Heart left ventricle (tissue), 16 donors: Measurements from ENCODE around the gene CFAP100. TPM values are rescaled to one million over a fixed set of nuclear protein-coding genes. Genes with fewer than 3 reads are reported as not detected.

Experiments used
- ATAC-seq, 4 donors: fragments of 200-7000 bp; cut with Tn5 transposase; one replicate each; pipeline ENCODE4 v1.9.1; 2020 to 2022; ENCODE audit warnings: moderate library complexity in 4 of 4, mild to moderate bottlenecking in 3 of 4, moderate number of reproducible peaks in 1 of 4
- DNase-seq, 5 donors: peaks; one replicate each; pipeline ENCODE4 v3.0.0-alpha.2; 2020
- H3K27ac ChIP-seq, 12 donors: fragments of 200-600 bp; sonication (generic) in 4 of 12; one replicate each; pipeline versions ENCODE4 v1.5.0 to v1.8.0; 2016 to 2022; ENCODE audit warnings: mild to moderate bottlenecking in 2 of 12
- H3K27me3 ChIP-seq, 9 donors: fragments of 200-600 bp; sonication (generic) in 2 of 9; one replicate each; pipeline versions ENCODE4 v1.5.1 to v1.8.0; 2016 to 2022; ENCODE audit warnings: mild to moderate bottlenecking in 3 of 9
- H3K36me3 ChIP-seq, 9 donors: fragments of 200-600 bp; sonication (generic) in 2 of 9; one replicate each; pipeline versions ENCODE4 v1.5.0 to v1.8.0; 2018 to 2022; ENCODE audit warnings: mild to moderate bottlenecking in 2 of 9
- H3K4me1 ChIP-seq, 12 donors: fragments of 200-600 bp; sonication (generic) in 4 of 12; one replicate each; pipeline versions ENCODE4 v1.5.0 to v1.8.0; 2016 to 2022; ENCODE audit warnings: mild to moderate bottlenecking in 3 of 12
- H3K4me3 ChIP-seq, 12 donors: fragments of 200-600 bp; sonication (generic) in 4 of 12; one replicate each; pipeline versions ENCODE4 v1.5.0 to v1.8.0; 2017 to 2022; ENCODE audit warnings: mild to moderate bottlenecking in 9 of 12, moderate library complexity in 4 of 12
- H3K9me3 ChIP-seq, 12 donors: fragments of 200-600 bp; sonication (generic) in 4 of 12; one replicate each; pipeline versions ENCODE4 v1.5.0 to v1.8.0; 2016 to 2022; ENCODE audit warnings: mild to moderate bottlenecking in 1 of 12
- CTCF ChIP-seq, 12 donors: fragments of 200-600 bp; sonication (generic) in 4 of 12; IDR thresholded peaks; one replicate each; pipeline versions ENCODE4 v1.5.0 to v1.8.0; 2018 to 2022; ENCODE audit warnings: antibody characterized with exemption in 12 of 12, mild to moderate bottlenecking in 5 of 12
- POLR2A ChIP-seq, 2 donors: fragments of 450-650 bp; IDR thresholded peaks; one replicate each; pipeline ENCODE4 v1.6.1; 2017; ENCODE audit warnings: antibody characterized with exemption in 2 of 2, mild to moderate bottlenecking in 2 of 2, moderate library complexity in 2 of 2
- WGBS, 4 donors: extraction: QIAGEN DNeasy Blood & Tissue Kit in 2 of 4; methylation state at CpG; one replicate each; pipeline versions ENCODE4 v1.1.5 to v1.1.7; 2013 to 2018; 5-methylcytosine and 5-hydroxymethylcytosine counted together
- intact Hi-C, 10 donors: fragments of 100-400 bp; cut with DNase I; formaldehyde crosslinking; loops; one replicate each; pipeline versions ENCODE4 v1.11.1 to v1.14.2; 2022
- polyA plus RNA-seq, 2 donors: library from polyadenylated mRNA; stranded (reverse); fragments of 200-250 nt; gene quantifications; one replicate each; pipeline ENCODE4 v1.2.3, GENCODE V29; 2013
- total RNA-seq, 9 donors: library from RNA; depleted of rRNA in 2 of 9; stranded (reverse); fragments of >200 nt in 2 of 9; fragmentation: NEBNext Ultra II Directional in 3 of 9; extraction: Animal tissue kit (Norgen Biotek cat#: 25700) in 3 of 9; gene quantifications; one replicate each; pipeline versions ENCODE4 v1.1.0 to v1.2.4, GENCODE V29; 2016 to 2023
- donor health status: ischemic (EF 13 %, LVEDD 7.1; RV severe dilation, severe dysfunction).
- donor health status: healthy with polysubstance abuse.
- donor health status: DM: no; HTN: yes; CAD: no.
- donor health status: DM: no; HTN: no; CAD: no.
- donor health status: ischemic (EF 25% LVEDD 6.9; RV normal size, moderate dysfunction).
- donor health status: ischemic (EF 25% LVEDD 5.7; RV mildly dilated, moderate dysfunction).
- donor health status: healthy.
- donor health status: DM: yes; HTN: yes; CAD: no.
- donor health status: ischemic (EF 35%, LVEDD 5.7; RV mildly dilated, moderate dysfunction).
- donor health status: nonischemic (EF 11% LVEDD 7.7; RV severe dilation, severe dysfunction).
- donor health status: DM: yes; HTN: yes; CAD: no.
- donor health status: PGD.
- donor health status: ischemic (EF 29% LVEDD 5.4; RV normal size, mild dysfunction).
- donor health status: nonischemic (EF 23%, LVEDD 6.1; RV moderate dilation, normal function).

Gene CFAP100
- total and polyA plus RNA-seq, 11 donors: not detected

- intact Hi-C loops: no loop called here
- no peak for ATAC-seq
- 89 to 97% (median 92%) methylated on average over 10 of the region's 10 CpGs for WGBS, 4 donors
- TF ChIP-seq POLR2A (IDR thresholded peaks at IDR 0.05) (no peak), CTCF (IDR thresholded peaks at IDR 0.05) (no peak)
- Histone ChIP-seq H3K4me1 (no peaks in the 10 kb centered on the region), H3K27ac (no peak overlapping the region), H3K36me3 (no peaks in the 10 kb centered on the region), H3K9me3 (peaks cover 0 to 38% (median 12%) of the 10 kb centered on the region in 12 donors), H3K4me3 (no peak overlapping the region), H3K27me3 (no peaks in the 10 kb centered on the region)
- peak in 1 of 5 donors; percentile 54 for DNase-seq
These were observed 29.5 kb downstream of the CFAP100 start for GRCh38 chr3:126424039-126424717.

- TF ChIP-seq CTCF (IDR thresholded peaks at IDR 0.05): no peak
- TF ChIP-seq POLR2A (IDR thresholded peaks at IDR 0.05): no peak
- Histone ChIP-seq H3K27me3 (no peaks in the 10 kb centered on the region), H3K27ac (no peak overlapping the region), H3K36me3 (no peaks in the 10 kb centered on the region), H3K4me3 (no peak overlapping the region), H3K9me3 (peaks cover 0 to 44% (median 12%) of the 10 kb centered on the region in 12 donors), H3K4me1 (no peaks in the 10 kb centered on the region)
- 70 to 95% (median 75%) methylated on average over 3 of the region's 3 CpGs for WGBS, 4 donors
- intact Hi-C loops: no loop called here
- DNase-seq (peak in 1 of 5 donors; percentile 21), ATAC-seq (no peak)
These were observed 30.0 kb downstream of the CFAP100 start for GRCh38 chr3:126424751-126425150.

- TF ChIP-seq CTCF (IDR thresholded peaks at IDR 0.05) (no peak), POLR2A (IDR thresholded peaks at IDR 0.05) (no peak)
- ATAC-seq: no peak
- no peak for DNase-seq
- H3K4me1 ChIP-seq: peaks cover 0 to 12% (median 4%) of the 10 kb centered on the region in 12 donors
- intact Hi-C loops: no loop called here
- H3K4me3 ChIP-seq: no peak overlapping the region
- H3K27me3 ChIP-seq: no peaks in the 10 kb centered on the region
- H3K27ac ChIP-seq: no peak overlapping the region
- H3K9me3 ChIP-seq: peaks cover 0 to 54% (median 10%) of the 10 kb centered on the region in 12 donors
- WGBS, 4 donors: 90 to 96% (median 93%) methylated on average over 1 of the region's 1 CpG
- peaks cover 0 to 13% (median 3%) of the 10 kb centered on the region in 9 donors for H3K36me3 ChIP-seq
These were observed 36.4 kb downstream of the CFAP100 start for GRCh38 chr3:126431103-126431534.

- ATAC-seq: peak in 1 of 4 donors; percentile 29
- 80 to 85% (median 81%) methylated on average over 4 of the region's 4 CpGs for WGBS, 4 donors
- no peak for TF ChIP-seq POLR2A (IDR thresholded peaks at IDR 0.05)
- TF ChIP-seq CTCF (IDR thresholded peaks at IDR 0.05): no peak
- Histone ChIP-seq H3K27ac (peak overlapping the region in 3 of 12 donors; percentile 22 to 68 (median 39)), H3K27me3 (no peaks in the 10 kb centered on the region), H3K9me3 (peaks cover 0 to 41% (median 2%) of the 10 kb centered on the region in 12 donors), H3K4me3 (no peak overlapping the region), H3K36me3 (peaks cover 0 to 28% (median 17%) of the 10 kb centered on the region in 9 donors), H3K4me1 (peaks cover 0 to 12% (median 4%) of the 10 kb centered on the region in 12 donors)
- no peak for DNase-seq
- intact Hi-C loops: no loop called here
These were observed 37.8 kb downstream of the CFAP100 start for GRCh38 chr3:126432361-126433104.
